Neural cell (in vitro differentiated cells): ENCODE results near the gene TRAM1L1.

ENCODE experiments used
- EP300 ChIP-seq: fragments of 450-650 bp; conservative IDR thresholded peaks from 2 replicates; pipeline ENCODE4 v1.6.1; 2014; ENCODE audit warnings: antibody characterized with exemption, mild to moderate bottlenecking, moderate library complexity; ENCODE audit not compliant: poor library complexity, severe bottlenecking
- EZH2 ChIP-seq: fragments of 200-600, 300-800 bp; shearing (Covaris generic), sonication (generic); IDR thresholded peaks from 2 replicates; pipeline ENCODE4 v1.6.1; 2014; ENCODE audit warnings: antibody characterized with exemption, low read length, borderline replicate concordance, mild to moderate bottlenecking; ENCODE audit not compliant: insufficient read depth, poor library complexity, severe bottlenecking
- MXI1 ChIP-seq: fragments of 450-650 bp; conservative IDR thresholded peaks from 2 replicates; pipeline ENCODE4 v1.6.1; 2014; ENCODE audit warnings: antibody characterized with exemption, mild to moderate bottlenecking; ENCODE audit not compliant: poor library complexity, severe bottlenecking
- RAD21 ChIP-seq: fragments of 450-650 bp; conservative IDR thresholded peaks from 2 replicates; pipeline ENCODE4 v1.6.1; 2014; ENCODE audit warnings: antibody characterized with exemption, mild to moderate bottlenecking, moderate library complexity
- TF ChIP-seq, protein P1 (sequence below): fragments of 450-650 bp; IDR thresholded peaks from 2 replicates; pipeline ENCODE4 v1.5.1; 2014; ENCODE audit warnings: antibody characterized with exemption, mild to moderate bottlenecking, moderate library complexity; ENCODE audit not compliant: poor library complexity, severe bottlenecking

- TF ChIP-seq, protein P1, sequence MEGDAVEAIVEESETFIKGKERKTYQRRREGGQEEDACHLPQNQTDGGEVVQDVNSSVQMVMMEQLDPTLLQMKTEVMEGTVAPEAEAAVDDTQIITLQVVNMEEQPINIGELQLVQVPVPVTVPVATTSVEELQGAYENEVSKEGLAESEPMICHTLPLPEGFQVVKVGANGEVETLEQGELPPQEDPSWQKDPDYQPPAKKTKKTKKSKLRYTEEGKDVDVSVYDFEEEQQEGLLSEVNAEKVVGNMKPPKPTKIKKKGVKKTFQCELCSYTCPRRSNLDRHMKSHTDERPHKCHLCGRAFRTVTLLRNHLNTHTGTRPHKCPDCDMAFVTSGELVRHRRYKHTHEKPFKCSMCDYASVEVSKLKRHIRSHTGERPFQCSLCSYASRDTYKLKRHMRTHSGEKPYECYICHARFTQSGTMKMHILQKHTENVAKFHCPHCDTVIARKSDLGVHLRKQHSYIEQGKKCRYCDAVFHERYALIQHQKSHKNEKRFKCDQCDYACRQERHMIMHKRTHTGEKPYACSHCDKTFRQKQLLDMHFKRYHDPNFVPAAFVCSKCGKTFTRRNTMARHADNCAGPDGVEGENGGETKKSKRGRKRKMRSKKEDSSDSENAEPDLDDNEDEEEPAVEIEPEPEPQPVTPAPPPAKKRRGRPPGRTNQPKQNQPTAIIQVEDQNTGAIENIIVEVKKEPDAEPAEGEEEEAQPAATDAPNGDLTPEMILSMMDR, result no peak
- TF ChIP-seq EP300 (no peak), MXI1 (no peak), EZH2 (no peak), RAD21 (no peak)
Observed at GRCh38 chr4:117096462-117096861, 11.1 kb upstream of the TRAM1L1 start.
